ENCODE results near the gene EAF1. TPM values are rescaled to one million over a fixed set of nuclear protein-coding genes. Genes with fewer than 3 reads are reported as not detected.

Gene EAF1
- polyA plus RNA-seq, 1 donor (not counting 4 experiments of a cell fraction or from before 2014, with no cell fraction given) = 13.7 TPM

GRCh38 chr3:15454965-15455364, 27.6 kb downstream of the EAF1 start:
- dilution Hi-C loops (cut with MboI; ENCODE audit: extremely low pct_ligation_motif_present, low sequenced_read_pairs) = no loop called here
- no peak overlapping the region for H3K9ac ChIP-seq (ENCODE audit: control insufficient read depth, extremely low read depth, insufficient read depth, low read length)
- H3K4me1 ChIP-seq (ENCODE audit: control insufficient read depth, extremely low read depth, insufficient read depth, low read length) = no peaks in the 10 kb centered on the region
- FAIRE-seq = no peak
- no peaks in the 10 kb centered on the region for H3K79me2 ChIP-seq (ENCODE audit: control insufficient read depth, insufficient read depth, low read length)
- H3K4me3 ChIP-seq (ENCODE audit: control insufficient read depth in 2 of 3, extremely low read depth in 1 of 3, insufficient read depth in 2 of 3, low read depth in 1 of 3, low read length in 3 of 3) = no peak overlapping the region
- H4K20me1 ChIP-seq (ENCODE audit: control insufficient read depth, extremely low read depth, insufficient read depth, low read length) = no peaks in the 10 kb centered on the region
- H3K9me3 ChIP-seq (ENCODE audit: control insufficient read depth, low read depth, low read length) = no peaks in the 10 kb centered on the region
- TF ChIP-seq CTCF (optimal IDR thresholded peaks at IDR 0.05 in 1 of 3, IDR thresholded peaks at IDR 0.05 in 1 of 3, conservative IDR thresholded peaks at IDR 0.05 in 1 of 3; ENCODE audit: extremely low read depth in 1 of 3, insufficient read depth in 2 of 3, low read length in 3 of 3) (no peak), EZH2 (IDR thresholded peaks at IDR 0.05; ENCODE audit: low read length) (no peak)
- no peak overlapping the region for H2AFZ ChIP-seq (ENCODE audit: control insufficient read depth, low read length)
- no peaks in the 10 kb centered on the region for H3K36me3 ChIP-seq (ENCODE audit: control insufficient read depth in 2 of 2, extremely low read depth in 1 of 2, insufficient read depth in 2 of 2, low read length in 2 of 2)
- no peaks in the 10 kb centered on the region for H3K27me3 ChIP-seq (ENCODE audit: control insufficient read depth, extremely low read depth, insufficient read depth, low read length)
- H3K9me1 ChIP-seq (ENCODE audit: control insufficient read depth, extremely low read depth, insufficient read depth, low read length) = no peaks in the 10 kb centered on the region
- no peak overlapping the region for H3K4me2 ChIP-seq (ENCODE audit: control insufficient read depth, extremely low read depth, insufficient read depth, low read depth, low read length)
- no peak overlapping the region for H3K27ac ChIP-seq (ENCODE audit: control insufficient read depth, insufficient read depth, low read length)
- DNase-seq (ENCODE audit: low read depth, low spot score) = no peak

DNA sequence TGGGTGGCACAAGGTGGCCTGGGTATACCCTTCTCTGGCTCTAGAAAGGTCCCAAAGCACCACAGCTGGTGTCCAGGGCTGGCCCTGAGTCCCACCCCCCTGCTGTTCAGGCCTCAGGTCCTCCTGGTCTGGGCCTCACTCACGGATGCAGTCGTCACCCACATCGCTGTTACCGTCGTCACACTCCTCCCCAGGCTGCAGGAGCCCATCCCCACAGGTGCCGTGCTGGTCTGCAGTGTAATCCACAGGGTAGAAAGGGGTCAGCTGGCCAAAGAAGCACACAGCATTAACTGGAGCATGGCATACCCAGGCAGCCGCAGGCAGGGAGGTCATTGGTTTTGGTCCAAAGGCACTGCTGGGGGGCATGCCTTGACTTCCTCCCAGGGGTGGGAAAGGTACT, 28.4 kb downstream of the EAF1 start:
- no peaks in the 10 kb centered on the region for H3K9me1 ChIP-seq (ENCODE audit: control insufficient read depth, extremely low read depth, insufficient read depth, low read length)
- no peaks in the 10 kb centered on the region for H4K20me1 ChIP-seq (ENCODE audit: control insufficient read depth, extremely low read depth, insufficient read depth, low read length)
- H3K27ac ChIP-seq (ENCODE audit: control insufficient read depth, insufficient read depth, low read length) = no peak overlapping the region
- dilution Hi-C loops (cut with MboI; ENCODE audit: extremely low pct_ligation_motif_present, low sequenced_read_pairs) = no loop called here
- H3K4me1 ChIP-seq (ENCODE audit: control insufficient read depth, extremely low read depth, insufficient read depth, low read length) = no peaks in the 10 kb centered on the region
- H3K4me3 ChIP-seq (ENCODE audit: control insufficient read depth in 2 of 3, extremely low read depth in 1 of 3, insufficient read depth in 2 of 3, low read depth in 1 of 3, low read length in 3 of 3) = no peak overlapping the region
- FAIRE-seq (no peak), DNase-seq (ENCODE audit: low read depth, low spot score) (no peak)
- H3K9me3 ChIP-seq (ENCODE audit: control insufficient read depth, low read depth, low read length) = no peaks in the 10 kb centered on the region
- no peak overlapping the region for H3K9ac ChIP-seq (ENCODE audit: control insufficient read depth, extremely low read depth, insufficient read depth, low read length)
- no peak overlapping the region for H3K4me2 ChIP-seq (ENCODE audit: control insufficient read depth, extremely low read depth, insufficient read depth, low read depth, low read length)
- H3K36me3 ChIP-seq (ENCODE audit: control insufficient read depth in 2 of 2, extremely low read depth in 1 of 2, insufficient read depth in 2 of 2, low read length in 2 of 2) = no peaks in the 10 kb centered on the region
- no peak overlapping the region for H2AFZ ChIP-seq (ENCODE audit: control insufficient read depth, low read length)
- H3K27me3 ChIP-seq (ENCODE audit: control insufficient read depth, extremely low read depth, insufficient read depth, low read length) = no peaks in the 10 kb centered on the region
- H3K79me2 ChIP-seq (ENCODE audit: control insufficient read depth, insufficient read depth, low read length) = no peaks in the 10 kb centered on the region
- TF ChIP-seq CTCF (optimal IDR thresholded peaks at IDR 0.05 in 1 of 3, IDR thresholded peaks at IDR 0.05 in 1 of 3, conservative IDR thresholded peaks at IDR 0.05 in 1 of 3; ENCODE audit: extremely low read depth in 1 of 3, insufficient read depth in 2 of 3, low read length in 3 of 3) (no peak), EZH2 (IDR thresholded peaks at IDR 0.05; ENCODE audit: low read length) (no peak)
